ENCODE data around the gene MBD3L2.
"Not testable (repeated sequence)": the region's sequence is repeated elsewhere in the genome, so short reads cannot be mapped to it uniquely, and the experiment has no call there.

DNA sequence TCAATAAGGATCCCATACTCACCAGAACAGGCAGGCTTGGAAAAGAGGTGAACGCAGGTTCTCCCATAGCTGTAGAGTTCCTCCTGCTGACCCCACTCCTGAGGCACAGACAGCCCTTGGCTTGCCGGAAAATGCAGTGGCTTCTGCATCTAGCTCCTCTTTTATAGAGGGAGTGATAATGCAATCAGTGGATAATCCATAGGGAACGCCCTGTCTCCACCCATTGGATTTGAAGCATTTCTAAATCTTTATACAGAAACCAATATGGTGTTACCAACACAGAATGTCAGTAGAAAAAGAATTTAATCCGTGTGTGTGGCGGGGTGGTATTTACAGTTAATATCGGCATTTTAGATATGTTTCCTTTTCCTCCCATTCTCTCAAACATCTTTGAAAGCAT is 27.8 kb upstream of the MBD3L2 start, which contains the start of gene MBD3L2B:
- not testable (repeated sequence) for TF ChIP-seq MAX (IDR thresholded peaks at IDR 0.05); FOXM1 (IDR thresholded peaks at IDR 0.05; ENCODE audit: borderline replicate concordance, low read depth); EP300 (IDR thresholded peaks at IDR 0.05; ENCODE audit: borderline replicate concordance); CEBPB (IDR thresholded peaks at IDR 0.05); YY1 (IDR thresholded peaks at IDR 0.05; ENCODE audit: low read depth); NFIC (IDR thresholded peaks at IDR 0.05); ZBTB7A (IDR thresholded peaks at IDR 0.05; ENCODE audit: low read depth); RAD21 (IDR thresholded peaks at IDR 0.05; ENCODE audit: low read depth); TCF12 (IDR thresholded peaks at IDR 0.05; ENCODE audit: low read depth); TEAD4 (IDR thresholded peaks at IDR 0.05)
- TF ChIP-seq, protein P1, sequence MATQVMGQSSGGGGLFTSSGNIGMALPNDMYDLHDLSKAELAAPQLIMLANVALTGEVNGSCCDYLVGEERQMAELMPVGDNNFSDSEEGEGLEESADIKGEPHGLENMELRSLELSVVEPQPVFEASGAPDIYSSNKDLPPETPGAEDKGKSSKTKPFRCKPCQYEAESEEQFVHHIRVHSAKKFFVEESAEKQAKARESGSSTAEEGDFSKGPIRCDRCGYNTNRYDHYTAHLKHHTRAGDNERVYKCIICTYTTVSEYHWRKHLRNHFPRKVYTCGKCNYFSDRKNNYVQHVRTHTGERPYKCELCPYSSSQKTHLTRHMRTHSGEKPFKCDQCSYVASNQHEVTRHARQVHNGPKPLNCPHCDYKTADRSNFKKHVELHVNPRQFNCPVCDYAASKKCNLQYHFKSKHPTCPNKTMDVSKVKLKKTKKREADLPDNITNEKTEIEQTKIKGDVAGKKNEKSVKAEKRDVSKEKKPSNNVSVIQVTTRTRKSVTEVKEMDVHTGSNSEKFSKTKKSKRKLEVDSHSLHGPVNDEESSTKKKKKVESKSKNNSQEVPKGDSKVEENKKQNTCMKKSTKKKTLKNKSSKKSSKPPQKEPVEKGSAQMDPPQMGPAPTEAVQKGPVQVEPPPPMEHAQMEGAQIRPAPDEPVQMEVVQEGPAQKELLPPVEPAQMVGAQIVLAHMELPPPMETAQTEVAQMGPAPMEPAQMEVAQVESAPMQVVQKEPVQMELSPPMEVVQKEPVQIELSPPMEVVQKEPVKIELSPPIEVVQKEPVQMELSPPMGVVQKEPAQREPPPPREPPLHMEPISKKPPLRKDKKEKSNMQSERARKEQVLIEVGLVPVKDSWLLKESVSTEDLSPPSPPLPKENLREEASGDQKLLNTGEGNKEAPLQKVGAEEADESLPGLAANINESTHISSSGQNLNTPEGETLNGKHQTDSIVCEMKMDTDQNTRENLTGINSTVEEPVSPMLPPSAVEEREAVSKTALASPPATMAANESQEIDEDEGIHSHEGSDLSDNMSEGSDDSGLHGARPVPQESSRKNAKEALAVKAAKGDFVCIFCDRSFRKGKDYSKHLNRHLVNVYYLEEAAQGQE (IDR thresholded peaks at IDR 0.05; ENCODE audit: low read depth): not testable (repeated sequence)
- TF ChIP-seq, protein P2, sequence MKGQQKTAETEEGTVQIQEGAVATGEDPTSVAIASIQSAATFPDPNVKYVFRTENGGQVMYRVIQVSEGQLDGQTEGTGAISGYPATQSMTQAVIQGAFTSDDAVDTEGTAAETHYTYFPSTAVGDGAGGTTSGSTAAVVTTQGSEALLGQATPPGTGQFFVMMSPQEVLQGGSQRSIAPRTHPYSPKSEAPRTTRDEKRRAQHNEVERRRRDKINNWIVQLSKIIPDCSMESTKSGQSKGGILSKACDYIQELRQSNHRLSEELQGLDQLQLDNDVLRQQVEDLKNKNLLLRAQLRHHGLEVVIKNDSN (IDR thresholded peaks at IDR 0.05): not testable (repeated sequence)

Measured in Ishikawa (cell line).